K562 (cell line): ENCODE data around the gene MUC15.

Source experiments
- BHLHE40 ChIP-seq: IDR thresholded peaks from 2 replicates; pipeline ENCODE4 v1.6.1; 2011; ENCODE audit warnings: low read length, improper control_type of control experiment
- CEBPB ChIP-seq: fragments of 450-650 bp; IDR thresholded peaks from 2 replicates; pipeline ENCODE4 v1.6.1; 2016; ENCODE audit warnings: missing genetic modification characterization, missing compliant biosample characterization
- MTA1 ChIP-seq: fragments of 450-650 bp; IDR thresholded peaks from 2 replicates; pipeline ENCODE4 v1.6.1; 2017; ENCODE audit warnings: borderline replicate concordance
- MYC ChIP-seq, 2 experiments: fragments of 250-450 bp in 1 of 2; sonication (Bioruptor Pico) in 1 of 2; IDR thresholded peaks; 2 replicates each; pipeline versions ENCODE4 v1.5.1 to v1.6.1; 2012 to 2021; ENCODE audit warnings: low read depth in 2 of 2, borderline replicate concordance in 1 of 2, improper control_type of control experiment in 1 of 2, low read length in 1 of 2, mild to moderate bottlenecking in 1 of 2, moderate library complexity in 1 of 2
- NFRKB ChIP-seq: fragments of 450-650 bp; IDR thresholded peaks from 2 replicates; pipeline ENCODE4 v1.6.1; 2016; ENCODE audit warnings: low read depth
- ZNF12 ChIP-seq: sonication (generic); formaldehyde crosslinking; IDR thresholded peaks from 2 replicates; pipeline ENCODE4 v1.4.0; 2020; ENCODE audit warnings: mild to moderate bottlenecking, missing genetic modification reagents
- TF ChIP-seq, protein P1 (sequence below), 3 experiments: IDR thresholded peaks in 2 of 3; conservative IDR thresholded peaks in 1 of 3; 2 replicates each; pipeline ENCODE4 v1.5.1; 2011 to 2012; ENCODE audit warnings: low read length in 3 of 3, mild to moderate bottlenecking in 3 of 3, control low read depth in 2 of 3, improper control_type of control experiment in 1 of 3, inconsistent platforms in 1 of 3, low read depth in 1 of 3, mixed read lengths in 1 of 3, moderate library complexity in 1 of 3; ENCODE audit not compliant: insufficient read depth in 2 of 3

DNA sequence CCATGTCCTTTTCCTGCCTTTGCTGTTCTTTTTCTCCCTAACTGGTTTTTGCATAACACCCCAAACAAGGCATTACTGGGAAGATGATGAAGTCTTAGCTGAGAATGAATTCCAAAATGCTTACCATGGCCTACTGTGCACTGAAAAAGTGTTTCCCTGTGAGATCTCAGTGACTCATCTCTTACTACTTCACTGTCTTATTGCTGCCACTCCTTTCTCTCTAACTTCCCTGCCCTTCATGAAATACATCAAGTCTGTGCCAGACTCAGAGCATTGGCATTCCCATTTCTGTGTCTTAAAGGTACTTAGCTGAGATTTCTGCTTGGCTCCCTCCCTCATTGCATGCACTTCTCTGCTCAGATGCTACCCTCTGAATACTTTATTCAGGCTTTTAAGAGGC is 49.1 kb upstream of the MUC15 start:
- TF ChIP-seq, protein P1, sequence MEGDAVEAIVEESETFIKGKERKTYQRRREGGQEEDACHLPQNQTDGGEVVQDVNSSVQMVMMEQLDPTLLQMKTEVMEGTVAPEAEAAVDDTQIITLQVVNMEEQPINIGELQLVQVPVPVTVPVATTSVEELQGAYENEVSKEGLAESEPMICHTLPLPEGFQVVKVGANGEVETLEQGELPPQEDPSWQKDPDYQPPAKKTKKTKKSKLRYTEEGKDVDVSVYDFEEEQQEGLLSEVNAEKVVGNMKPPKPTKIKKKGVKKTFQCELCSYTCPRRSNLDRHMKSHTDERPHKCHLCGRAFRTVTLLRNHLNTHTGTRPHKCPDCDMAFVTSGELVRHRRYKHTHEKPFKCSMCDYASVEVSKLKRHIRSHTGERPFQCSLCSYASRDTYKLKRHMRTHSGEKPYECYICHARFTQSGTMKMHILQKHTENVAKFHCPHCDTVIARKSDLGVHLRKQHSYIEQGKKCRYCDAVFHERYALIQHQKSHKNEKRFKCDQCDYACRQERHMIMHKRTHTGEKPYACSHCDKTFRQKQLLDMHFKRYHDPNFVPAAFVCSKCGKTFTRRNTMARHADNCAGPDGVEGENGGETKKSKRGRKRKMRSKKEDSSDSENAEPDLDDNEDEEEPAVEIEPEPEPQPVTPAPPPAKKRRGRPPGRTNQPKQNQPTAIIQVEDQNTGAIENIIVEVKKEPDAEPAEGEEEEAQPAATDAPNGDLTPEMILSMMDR (IDR thresholded peaks at IDR 0.05 in 2 of 3, conservative IDR thresholded peaks at IDR 0.05 in 1 of 3; ENCODE audit: insufficient read depth in 2 of 3, low read depth in 1 of 3, low read length in 3 of 3), result no peak
- TF ChIP-seq MTA1, result no peak
- no peak for TF ChIP-seq NFRKB
- TF ChIP-seq ZNF12 (CRISPR knock-in tag), result no peak
- TF ChIP-seq CEBPB (tag), result no peak
- no peak for TF ChIP-seq MYC (IDR thresholded peaks at IDR 0.05; ENCODE audit: low read depth, low read length)
- TF ChIP-seq MYC (CRISPR knock-in tag; IDR thresholded peaks at IDR 0.05; ENCODE audit: borderline replicate concordance, low read depth), result no peak
- TF ChIP-seq BHLHE40, result no peak
